ENCODE data around the gene ARHGAP19. TPM values are rescaled to one million over a fixed set of nuclear protein-coding genes. Genes with fewer than 3 reads are reported as not detected.

ARHGAP19 gene
- total RNA-seq, 1 experiment from 2014 or later, result 59.0 TPM

- no peak overlapping the region for H3K27ac ChIP-seq (ENCODE audit: low read depth, low read length, poor library complexity, severe bottlenecking)
- ChIA-PET CTCF (no interaction called here), POLR2A (ENCODE audit: low non-redundant PET) (no interaction called here)
- no peak for TF ChIP-seq EZH2 (IDR thresholded peaks at IDR 0.05; ENCODE audit: borderline replicate concordance, low read depth, low read length, poor library complexity, severe bottlenecking)
- TF ChIP-seq, protein P1, sequence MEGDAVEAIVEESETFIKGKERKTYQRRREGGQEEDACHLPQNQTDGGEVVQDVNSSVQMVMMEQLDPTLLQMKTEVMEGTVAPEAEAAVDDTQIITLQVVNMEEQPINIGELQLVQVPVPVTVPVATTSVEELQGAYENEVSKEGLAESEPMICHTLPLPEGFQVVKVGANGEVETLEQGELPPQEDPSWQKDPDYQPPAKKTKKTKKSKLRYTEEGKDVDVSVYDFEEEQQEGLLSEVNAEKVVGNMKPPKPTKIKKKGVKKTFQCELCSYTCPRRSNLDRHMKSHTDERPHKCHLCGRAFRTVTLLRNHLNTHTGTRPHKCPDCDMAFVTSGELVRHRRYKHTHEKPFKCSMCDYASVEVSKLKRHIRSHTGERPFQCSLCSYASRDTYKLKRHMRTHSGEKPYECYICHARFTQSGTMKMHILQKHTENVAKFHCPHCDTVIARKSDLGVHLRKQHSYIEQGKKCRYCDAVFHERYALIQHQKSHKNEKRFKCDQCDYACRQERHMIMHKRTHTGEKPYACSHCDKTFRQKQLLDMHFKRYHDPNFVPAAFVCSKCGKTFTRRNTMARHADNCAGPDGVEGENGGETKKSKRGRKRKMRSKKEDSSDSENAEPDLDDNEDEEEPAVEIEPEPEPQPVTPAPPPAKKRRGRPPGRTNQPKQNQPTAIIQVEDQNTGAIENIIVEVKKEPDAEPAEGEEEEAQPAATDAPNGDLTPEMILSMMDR (conservative IDR thresholded peaks at IDR 0.05; ENCODE audit: low read depth, low read length), result no peak
- DNase-seq (ENCODE audit: low spot score), result no peak
- intact Hi-C loops (cut with micrococcal nuclease; ENCODE audit: unreplicated experiment), result no loop called here
- H3K36me3 ChIP-seq (ENCODE audit: insufficient read depth, low read length, poor library complexity, severe bottlenecking), result peaks cover 65% of the 10 kb centered on the region
- no peaks in the 10 kb centered on the region for H3K27me3 ChIP-seq (replicated peaks; ENCODE audit: insufficient read depth, low read depth, low read length, poor library complexity)
- no TSS peak for BruUV-seq (replicated peaks)
- H3K4me1 ChIP-seq (ENCODE audit: insufficient read depth, low read length, poor library complexity, severe bottlenecking), result no peaks in the 10 kb centered on the region
- H3K9me3 ChIP-seq (ENCODE audit: low read depth, low read length, poor library complexity, severe bottlenecking), result no peaks in the 10 kb centered on the region
- no peak overlapping the region for H3K4me3 ChIP-seq (ENCODE audit: low read depth, low read length, poor library complexity, severe bottlenecking)
Measured at GRCh38 chr10:97229322-97230015, 63.0 kb downstream of the ARHGAP19 start.

DNA sequence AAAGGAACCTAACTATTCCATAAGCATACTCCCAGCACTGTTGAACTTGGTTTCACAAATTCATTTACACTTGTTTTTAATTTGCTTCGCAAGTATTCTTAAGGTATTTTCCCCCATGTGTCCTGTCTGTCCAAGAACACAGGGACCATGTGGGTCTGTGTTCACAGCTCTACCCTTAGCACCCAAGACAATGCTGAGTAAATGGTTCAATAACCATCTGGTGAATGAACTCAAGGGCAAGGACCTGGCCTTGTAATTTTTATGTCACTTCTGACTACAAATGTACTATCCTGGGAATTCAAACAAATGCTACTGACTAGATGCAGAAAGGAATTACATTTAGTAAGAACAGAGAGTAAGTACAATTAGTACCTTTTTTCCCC is 63.7 kb downstream of the ARHGAP19 start:
- TF ChIP-seq, protein P1 (conservative IDR thresholded peaks at IDR 0.05; ENCODE audit: low read depth, low read length), result no peak
- no peak for TF ChIP-seq EZH2 (IDR thresholded peaks at IDR 0.05; ENCODE audit: borderline replicate concordance, low read depth, low read length, poor library complexity, severe bottlenecking)
- DNase-seq (ENCODE audit: low spot score), result no peak
- no TSS peak for BruUV-seq (replicated peaks)
- Histone ChIP-seq H3K36me3 (ENCODE audit: insufficient read depth, low read length, poor library complexity, severe bottlenecking) (peaks cover 70% of the 10 kb centered on the region), H3K4me3 (ENCODE audit: low read depth, low read length, poor library complexity, severe bottlenecking) (no peak overlapping the region), H3K27me3 (replicated peaks; ENCODE audit: insufficient read depth, low read depth, low read length, poor library complexity) (no peaks in the 10 kb centered on the region), H3K4me1 (ENCODE audit: insufficient read depth, low read length, poor library complexity, severe bottlenecking) (no peaks in the 10 kb centered on the region), H3K9me3 (ENCODE audit: low read depth, low read length, poor library complexity, severe bottlenecking) (no peaks in the 10 kb centered on the region), H3K27ac (ENCODE audit: low read depth, low read length, poor library complexity, severe bottlenecking) (no peak overlapping the region)
- intact Hi-C loops (cut with micrococcal nuclease; ENCODE audit: unreplicated experiment), result no loop called here
- ChIA-PET POLR2A (ENCODE audit: low non-redundant PET) (no interaction called here), CTCF (no interaction called here)

DNA sequence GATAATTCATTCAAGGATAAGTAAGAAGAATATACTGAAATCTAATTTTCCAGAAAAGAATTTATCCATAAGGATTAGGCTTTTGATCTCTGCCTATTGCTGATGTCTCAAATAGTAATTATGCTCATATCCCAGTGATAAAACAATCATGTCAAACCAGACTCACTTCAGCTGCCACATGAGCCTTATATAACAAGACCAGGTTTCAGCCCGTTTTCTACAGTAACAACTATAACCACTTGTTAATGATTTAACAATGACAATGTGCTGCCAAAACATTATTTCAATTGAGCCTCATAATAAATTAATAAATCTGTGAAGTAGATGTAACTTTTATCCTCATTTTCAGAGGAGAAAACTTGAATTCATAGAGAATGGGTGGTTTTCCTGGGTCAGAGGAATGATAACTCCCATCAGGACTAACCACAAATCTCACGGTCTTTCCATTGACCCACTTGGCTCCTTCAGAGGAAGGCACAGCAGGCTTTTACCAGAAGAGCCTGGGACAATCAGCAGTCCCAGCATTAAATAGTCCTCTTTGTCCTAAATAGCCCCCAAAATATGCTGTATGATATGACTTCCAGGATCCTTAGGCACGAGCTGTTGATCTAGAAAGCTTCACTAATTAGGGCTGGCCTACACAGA is 64.2 kb downstream of the ARHGAP19 start:
- no peak overlapping the region for H3K4me3 ChIP-seq (ENCODE audit: low read depth, low read length, poor library complexity, severe bottlenecking)
- BruUV-seq (replicated peaks), result no TSS peak
- no peak for DNase-seq (ENCODE audit: low spot score)
- intact Hi-C loops (cut with micrococcal nuclease; ENCODE audit: unreplicated experiment), result no loop called here
- no peaks in the 10 kb centered on the region for H3K4me1 ChIP-seq (ENCODE audit: insufficient read depth, low read length, poor library complexity, severe bottlenecking)
- ChIA-PET POLR2A (ENCODE audit: low non-redundant PET) (no interaction called here), CTCF (no interaction called here)
- TF ChIP-seq EZH2 (IDR thresholded peaks at IDR 0.05; ENCODE audit: borderline replicate concordance, low read depth, low read length, poor library complexity, severe bottlenecking), result no peak
- TF ChIP-seq, protein P1 (conservative IDR thresholded peaks at IDR 0.05; ENCODE audit: low read depth, low read length), result no peak
- no peaks in the 10 kb centered on the region for H3K9me3 ChIP-seq (ENCODE audit: low read depth, low read length, poor library complexity, severe bottlenecking)
- peaks cover 69% of the 10 kb centered on the region for H3K36me3 ChIP-seq (ENCODE audit: insufficient read depth, low read length, poor library complexity, severe bottlenecking)
- no peaks in the 10 kb centered on the region for H3K27me3 ChIP-seq (replicated peaks; ENCODE audit: insufficient read depth, low read depth, low read length, poor library complexity)
- no peak overlapping the region for H3K27ac ChIP-seq (ENCODE audit: low read depth, low read length, poor library complexity, severe bottlenecking)

All from A673 (cell line).